ENCODE data around the gene BEND6. TPM values are rescaled to one million over a fixed set of nuclear protein-coding genes. Genes with fewer than 3 reads are reported as not detected.
A peak's percentile ranks its signal among the peaks of the same experiment; 100 is the strongest.

Gene BEND6, protein sequence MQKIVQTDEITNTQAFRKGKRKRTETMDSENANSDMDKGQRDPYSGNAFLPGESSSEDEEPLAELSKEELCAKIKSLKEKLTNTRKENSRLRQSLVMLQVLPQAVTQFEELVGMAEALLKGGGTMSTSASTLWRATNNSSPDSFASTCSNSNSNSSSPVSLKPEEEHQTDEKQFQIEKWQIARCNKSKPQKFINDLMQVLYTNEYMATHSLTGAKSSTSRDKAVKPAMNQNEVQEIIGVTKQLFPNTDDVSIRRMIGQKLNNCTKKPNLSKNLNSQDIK
- total RNA-seq (2022) (not detected in 2 replicates), Bru-seq, nascent RNA (percentile 18 among the genes with signal in this experiment), BruChase-seq, experiment 1, labeled RNA remaining after a 2-hour chase (percentile 14 among the genes with signal in this experiment), BruChase-seq, experiment 2, labeled RNA remaining after a 6-hour chase (percentile 15 among the genes with signal in this experiment)
- long read RNA-seq = 0 reads

DNA sequence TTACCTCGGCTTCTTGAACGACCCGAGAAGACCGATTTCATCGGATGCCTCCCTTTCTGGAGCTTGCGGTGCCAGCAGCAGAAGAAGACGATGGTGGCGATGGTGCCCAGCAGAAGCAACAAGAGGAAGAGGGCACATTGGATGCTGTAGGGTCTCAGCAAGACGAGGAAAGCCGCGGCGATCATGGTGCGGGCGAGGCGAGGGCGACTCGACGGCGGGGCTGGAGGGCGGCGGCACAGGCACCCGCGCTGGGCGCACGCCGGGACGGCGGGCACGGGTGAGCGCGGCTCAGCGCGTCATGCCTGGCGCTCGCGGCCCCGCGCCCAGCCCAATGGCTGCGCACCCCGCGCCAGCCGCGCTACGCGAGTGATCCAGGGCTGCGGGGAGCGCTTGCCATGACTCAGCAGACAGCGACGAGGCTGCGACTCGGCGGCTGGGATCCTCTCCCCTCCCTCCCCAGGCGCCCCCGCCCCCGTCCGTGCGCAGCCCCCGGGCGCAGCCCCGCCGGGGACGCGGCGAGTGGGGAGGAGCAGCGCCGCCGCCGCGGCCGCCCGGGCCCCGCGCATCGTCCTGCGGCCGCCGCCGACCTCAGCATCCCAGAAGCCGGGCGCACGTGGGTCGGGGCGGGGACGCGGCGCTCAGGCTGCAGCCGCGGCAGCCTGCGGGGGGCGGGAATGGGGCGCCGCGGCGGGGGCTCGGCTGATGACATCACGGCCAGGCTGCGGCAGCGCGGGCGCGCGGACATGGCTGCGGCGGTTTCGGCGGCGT lies at the start of gene BEND6:
TSS of gene BEND6 (plus strand) at position 705 of the 768 bp plus-strand sequence. CDS start 26,704 bp downstream, outside the sequence.
- H3K27me3 Mint-ChIP-seq (ENCODE audit: insufficient read depth, unreplicated experiment) = peaks cover 15% of the 10 kb centered on the region
- intact Hi-C loops (cut with micrococcal nuclease; ENCODE audit: unreplicated experiment) = loop anchor here (1.0 to 10.0 kb wide), 6 partner anchors 40 to 362 kb away; partner anchors contain the start of genes BAG2 and PRIM2
- H3K4me3 ChIP-seq (ENCODE audit: low read depth, low read length) = peak within 1 kb of the TSS; percentile 56
- DNase-seq = peak; percentile 42 to 53
- H3K27ac Mint-ChIP-seq (ENCODE audit: unreplicated experiment) = peak within 1 kb of the TSS; percentile 72
- no peaks in the 10 kb centered on the region for H3K36me3 Mint-ChIP-seq (ENCODE audit: insufficient read depth, unreplicated experiment)
- ChIA-PET POLR2A (no interaction called here), CTCF (interaction anchor here (0.7 to 2.2 kb wide), 5 partner anchors 9 to 51 kb away, joined by 3 to 19 read pairs (median 5); no protein-coding TSS in a partner anchor)
- no TSS peak for BruUV-seq (replicated peaks)
- no peaks in the 10 kb centered on the region for H3K9me3 Mint-ChIP-seq (ENCODE audit: unreplicated experiment)
- H3K4me1 Mint-ChIP-seq (ENCODE audit: low read depth, unreplicated experiment) = no peaks in the 10 kb centered on the region
- H3K27me3 ChIP-seq (replicated peaks; ENCODE audit: control insufficient read depth, insufficient read depth, low read length) = peaks cover 3% of the 10 kb centered on the region; the same call in 1 of the 2 replicates
- no peaks in the 10 kb centered on the region for H3K9me3 ChIP-seq
- H3K36me3 ChIP-seq (ENCODE audit: control insufficient read depth, insufficient read depth, low read length) = no peaks in the 10 kb centered on the region
- H3K4me1 ChIP-seq = peaks cover 2% of the 10 kb centered on the region; the same call in 1 of the 2 replicates
- H3K4me3 Mint-ChIP-seq (ENCODE audit: unreplicated experiment) = peak within 1 kb of the TSS; percentile 93
- TF ChIP-seq, protein P1, sequence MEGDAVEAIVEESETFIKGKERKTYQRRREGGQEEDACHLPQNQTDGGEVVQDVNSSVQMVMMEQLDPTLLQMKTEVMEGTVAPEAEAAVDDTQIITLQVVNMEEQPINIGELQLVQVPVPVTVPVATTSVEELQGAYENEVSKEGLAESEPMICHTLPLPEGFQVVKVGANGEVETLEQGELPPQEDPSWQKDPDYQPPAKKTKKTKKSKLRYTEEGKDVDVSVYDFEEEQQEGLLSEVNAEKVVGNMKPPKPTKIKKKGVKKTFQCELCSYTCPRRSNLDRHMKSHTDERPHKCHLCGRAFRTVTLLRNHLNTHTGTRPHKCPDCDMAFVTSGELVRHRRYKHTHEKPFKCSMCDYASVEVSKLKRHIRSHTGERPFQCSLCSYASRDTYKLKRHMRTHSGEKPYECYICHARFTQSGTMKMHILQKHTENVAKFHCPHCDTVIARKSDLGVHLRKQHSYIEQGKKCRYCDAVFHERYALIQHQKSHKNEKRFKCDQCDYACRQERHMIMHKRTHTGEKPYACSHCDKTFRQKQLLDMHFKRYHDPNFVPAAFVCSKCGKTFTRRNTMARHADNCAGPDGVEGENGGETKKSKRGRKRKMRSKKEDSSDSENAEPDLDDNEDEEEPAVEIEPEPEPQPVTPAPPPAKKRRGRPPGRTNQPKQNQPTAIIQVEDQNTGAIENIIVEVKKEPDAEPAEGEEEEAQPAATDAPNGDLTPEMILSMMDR (IDR thresholded peaks at IDR 0.05; ENCODE audit: insufficient read depth in 1 of 2, low read depth in 1 of 2, low read length in 1 of 2, severe bottlenecking in 1 of 2, unreplicated experiment in 1 of 2) = no peak

DNA sequence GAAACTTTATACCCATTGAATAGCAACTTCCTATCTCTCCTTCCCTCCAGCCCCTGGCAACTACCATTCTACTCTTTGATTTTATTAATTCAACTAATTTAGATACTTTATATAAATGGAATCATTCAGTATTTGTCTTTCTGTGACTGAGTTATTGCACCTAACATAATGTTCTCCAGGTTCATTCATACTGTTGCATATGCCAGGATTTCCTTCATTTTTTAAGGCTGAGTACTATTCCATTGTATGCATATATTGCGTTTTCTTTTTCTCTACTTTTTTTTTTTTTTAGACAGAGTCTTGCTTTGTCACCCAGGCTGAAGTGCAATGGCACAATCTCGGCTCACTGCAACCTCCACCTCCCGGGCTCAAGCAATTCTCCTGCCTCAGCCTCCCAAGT lies 49.5 kb upstream of the BEND6 start:
- intact Hi-C loops (cut with micrococcal nuclease; ENCODE audit: unreplicated experiment) = no loop called here
- CTCF ChIA-PET = interaction anchor here (2.4 kb wide), 1 partner anchor 50 kb away, joined by 19 read pairs; the partner anchor contains the start of gene BEND6
- Histone ChIP-seq H3K27me3 (replicated peaks; ENCODE audit: control insufficient read depth, insufficient read depth, low read length) (no peaks in the 10 kb centered on the region), H3K36me3 (ENCODE audit: control insufficient read depth, insufficient read depth, low read length) (no peaks in the 10 kb centered on the region), H3K9me3 (no peaks in the 10 kb centered on the region), H3K4me3 (ENCODE audit: low read depth, low read length) (no peak overlapping the region), H3K4me1 (no peaks in the 10 kb centered on the region)
- H3K4me1 Mint-ChIP-seq (ENCODE audit: low read depth, unreplicated experiment) = peaks cover 16% of the 10 kb centered on the region
- H3K27ac Mint-ChIP-seq (ENCODE audit: unreplicated experiment) = no peak overlapping the region
- no TSS peak for BruUV-seq (replicated peaks)
- H3K27me3 Mint-ChIP-seq (ENCODE audit: insufficient read depth, unreplicated experiment) = peaks cover 2% of the 10 kb centered on the region
- POLR2A ChIA-PET = no interaction called here
- H3K4me3 Mint-ChIP-seq (ENCODE audit: unreplicated experiment) = no peak overlapping the region
- no peaks in the 10 kb centered on the region for H3K9me3 Mint-ChIP-seq (ENCODE audit: unreplicated experiment)
- TF ChIP-seq, protein P1 (IDR thresholded peaks at IDR 0.05; ENCODE audit: insufficient read depth in 1 of 2, low read depth in 1 of 2, low read length in 1 of 2, severe bottlenecking in 1 of 2, unreplicated experiment in 1 of 2) = no peak
- H3K36me3 Mint-ChIP-seq (ENCODE audit: insufficient read depth, unreplicated experiment) = no peaks in the 10 kb centered on the region
- DNase-seq = no peak

DNA sequence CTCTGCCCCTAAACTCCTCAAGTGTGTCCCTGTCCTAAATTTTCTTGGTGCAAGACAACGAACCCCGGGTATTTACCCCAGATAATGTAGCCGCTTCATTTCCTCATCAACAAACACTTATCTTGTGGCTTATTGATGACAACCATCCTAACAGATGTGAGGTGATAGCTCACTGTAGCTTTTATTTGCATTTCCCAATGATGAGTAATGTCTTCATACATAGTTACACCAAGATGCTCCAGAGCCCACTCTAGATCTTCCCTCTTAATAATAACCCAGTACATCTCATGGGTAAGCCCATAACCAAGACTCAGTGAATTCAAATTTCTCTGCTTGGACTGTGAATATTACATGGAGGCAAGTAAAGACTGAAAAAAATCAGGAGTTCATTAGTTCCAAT lies 48.2 kb upstream of the BEND6 start:
- BruUV-seq (replicated peaks) = no TSS peak
- no peaks in the 10 kb centered on the region for H3K9me3 Mint-ChIP-seq (ENCODE audit: unreplicated experiment)
- H3K4me1 Mint-ChIP-seq (ENCODE audit: low read depth, unreplicated experiment) = peaks cover 14% of the 10 kb centered on the region
- TF ChIP-seq, protein P1 (IDR thresholded peaks at IDR 0.05; ENCODE audit: insufficient read depth in 1 of 2, low read depth in 1 of 2, low read length in 1 of 2, severe bottlenecking in 1 of 2, unreplicated experiment in 1 of 2) = no peak
- H3K27ac Mint-ChIP-seq (ENCODE audit: unreplicated experiment) = no peak overlapping the region
- intact Hi-C loops (cut with micrococcal nuclease; ENCODE audit: unreplicated experiment) = no loop called here
- peaks cover 2% of the 10 kb centered on the region for H3K27me3 Mint-ChIP-seq (ENCODE audit: insufficient read depth, unreplicated experiment)
- Histone ChIP-seq H3K36me3 (ENCODE audit: control insufficient read depth, insufficient read depth, low read length) (no peaks in the 10 kb centered on the region), H3K4me3 (ENCODE audit: low read depth, low read length) (no peak overlapping the region), H3K4me1 (no peaks in the 10 kb centered on the region), H3K27me3 (replicated peaks; ENCODE audit: control insufficient read depth, insufficient read depth, low read length) (no peaks in the 10 kb centered on the region), H3K9me3 (no peaks in the 10 kb centered on the region)
- H3K36me3 Mint-ChIP-seq (ENCODE audit: insufficient read depth, unreplicated experiment) = no peaks in the 10 kb centered on the region
- ChIA-PET POLR2A (no interaction called here), CTCF (interaction anchor here (1.0 kb wide), 1 partner anchor 48 kb away, joined by 3 read pairs; the partner anchor contains the start of gene BEND6)
- DNase-seq = no peak
- no peak overlapping the region for H3K4me3 Mint-ChIP-seq (ENCODE audit: unreplicated experiment)

All from Caco-2 (cell line).